DOHH2 (cell line): ENCODE measurements around the gene UBE2E1.

Experiments used
- H3F3A ChIP-seq: fragments of 200-600 bp; sonication (generic), shearing (Covaris generic); 2 replicates; pipeline ENCODE4 v1.6.0; 2016; ENCODE audit warnings: antibody characterized with exemption, mild to moderate bottlenecking; ENCODE audit not compliant: control insufficient read depth, insufficient read depth
- H3K27ac ChIP-seq: fragments of 200-600 bp; sonication (generic); 2 replicates; pipeline ENCODE4 v1.5.1; 2014; ENCODE audit warnings: low read depth, mild to moderate bottlenecking, low read length, moderate library complexity
- H3K27me3 ChIP-seq: fragments of 200-600 bp; sonication (generic); 2 replicates; pipeline ENCODE4 v1.6.1; 2014; ENCODE audit warnings: mild to moderate bottlenecking, low read length, mixed read lengths; ENCODE audit not compliant: control insufficient read depth
- H3K36me3 ChIP-seq: fragments of 200-600 bp; sonication (generic); 2 replicates; pipeline ENCODE4 v1.6.1; 2014; ENCODE audit warnings: mild to moderate bottlenecking, low read length, moderate library complexity, mixed read lengths; ENCODE audit not compliant: control insufficient read depth
- H3K4me1 ChIP-seq: fragments of 200-600 bp; sonication (generic); 2 replicates; pipeline ENCODE4 v1.6.1; 2014; ENCODE audit warnings: mild to moderate bottlenecking, low read length, mixed read lengths; ENCODE audit not compliant: control insufficient read depth
- H3K4me2 ChIP-seq: fragments of 200-600 bp; sonication (generic); 2 replicates; pipeline ENCODE4 v1.6.0; 2014; ENCODE audit warnings: mild to moderate bottlenecking, low read length, moderate library complexity
- H3K4me3 ChIP-seq: fragments of 200-600 bp; sonication (generic); 2 replicates; pipeline ENCODE4 v1.5.1; 2014; ENCODE audit warnings: mild to moderate bottlenecking, low read length, mixed read lengths
- H3K79me2 ChIP-seq: fragments of 200-600 bp; sonication (generic); 2 replicates; pipeline ENCODE4 v1.6.1; 2014; ENCODE audit warnings: mild to moderate bottlenecking, low read length, mixed read lengths; ENCODE audit not compliant: control insufficient read depth
- H3K9me2 ChIP-seq: fragments of 200-600 bp; sonication (generic); replicated peaks from 2 replicates; pipeline ENCODE4 v1.6.1; 2014; ENCODE audit warnings: mild to moderate bottlenecking, low read length, mixed read lengths; ENCODE audit not compliant: control insufficient read depth
- H3K9me3 ChIP-seq: fragments of 200-600 bp; sonication (generic); 2 replicates; pipeline ENCODE4 v1.6.1; 2014; ENCODE audit warnings: antibody characterized with exemption, low read length, mixed read lengths; ENCODE audit not compliant: control insufficient read depth, insufficient read depth
- H4K20me1 ChIP-seq: fragments of 200-600 bp; sonication (generic); 2 replicates; pipeline ENCODE4 v1.6.0; 2014; ENCODE audit warnings: low read depth, mild to moderate bottlenecking, antibody characterized with exemption, low read length, moderate library complexity; ENCODE audit not compliant: control insufficient read depth, insufficient read depth
- CTCF ChIP-seq: fragments of 200-600 bp; sonication (generic); IDR thresholded peaks from one replicate; pipeline ENCODE4 v1.5.1; 2014; ENCODE audit warnings: antibody characterized with exemption, mild to moderate bottlenecking, low read depth, low read length; ENCODE audit not compliant: poor library complexity, severe bottlenecking
- EZH2phosphoT487 ChIP-seq: fragments of 200-600 bp; sonication (generic); IDR thresholded peaks from 2 replicates; pipeline ENCODE4 v1.6.1; 2017; ENCODE audit warnings: borderline replicate concordance, mild to moderate bottlenecking, antibody characterized with exemption, low read length, moderate library complexity, mixed read lengths

UBE2E1 gene

GRCh38 chr3:23926246-23926645 is 120.5 kb downstream of the UBE2E1 start:
- H3K27me3 ChIP-seq, result no peaks in the 10 kb centered on the region
- no peaks in the 10 kb centered on the region for H3K9me3 ChIP-seq
- H3K4me3 ChIP-seq, result no peak overlapping the region

GRCh38 chr3:23926736-23927135 is 121.0 kb downstream of the UBE2E1 start:
- Histone ChIP-seq H3K36me3 (no peaks in the 10 kb centered on the region; the same call in 1 of the 2 replicates), H3K79me2 (no peaks in the 10 kb centered on the region), H3K9me3 (no peaks in the 10 kb centered on the region), H3K4me3 (no peak overlapping the region), H3F3A (peaks cover 21% of the 10 kb centered on the region), H3K4me1 (no peaks in the 10 kb centered on the region), H3K27ac (no peak overlapping the region), H3K9me2 (no peaks in the 10 kb centered on the region), H3K4me2 (no peak overlapping the region), H3K27me3 (no peaks in the 10 kb centered on the region), H4K20me1 (no peaks in the 10 kb centered on the region)
- no peak for TF ChIP-seq CTCF

More at GRCh38 chr3:23926246-23926645, 120.5 kb downstream of the UBE2E1 start:
- peaks cover 23% of the 10 kb centered on the region for H3F3A ChIP-seq
- H3K4me2 ChIP-seq, result no peak overlapping the region
- H3K4me1 ChIP-seq, result no peaks in the 10 kb centered on the region
- no peak for TF ChIP-seq EZH2phosphoT487
- no peak for TF ChIP-seq CTCF
- peaks cover 3% of the 10 kb centered on the region for H3K36me3 ChIP-seq
- no peak overlapping the region for H3K27ac ChIP-seq
- no peaks in the 10 kb centered on the region for H4K20me1 ChIP-seq
- no peaks in the 10 kb centered on the region for H3K79me2 ChIP-seq
- no peaks in the 10 kb centered on the region for H3K9me2 ChIP-seq

- no peaks in the 10 kb centered on the region for H3K27me3 ChIP-seq
- no peaks in the 10 kb centered on the region; the same call in 1 of the 2 replicates for H3K36me3 ChIP-seq
- no peaks in the 10 kb centered on the region for H3K4me1 ChIP-seq
- H4K20me1 ChIP-seq, result no peaks in the 10 kb centered on the region
- no peak overlapping the region for H3K4me3 ChIP-seq
- H3K27ac ChIP-seq, result no peak overlapping the region
- no peak overlapping the region for H3K4me2 ChIP-seq
- H3K9me2 ChIP-seq, result no peaks in the 10 kb centered on the region
- H3K9me3 ChIP-seq, result no peaks in the 10 kb centered on the region
- TF ChIP-seq EZH2phosphoT487 (no peak), CTCF (no peak)
- H3F3A ChIP-seq, result peaks cover 10% of the 10 kb centered on the region
- H3K79me2 ChIP-seq, result no peaks in the 10 kb centered on the region
Measured at GRCh38 chr3:23928524-23928923, 122.8 kb downstream of the UBE2E1 start.
